Skeletal muscle satellite cell (primary cell): ENCODE results near the gene CCDC187.
"Not testable (repeated sequence)": the region's sequence is repeated elsewhere in the genome, so short reads cannot be mapped to it uniquely, and the experiment has no call there.

Experiments
- H3K27me3 ChIP-seq: 2 replicates; pipeline ENCODE4 v1.7.0; 2013; ENCODE audit warnings: low read length; ENCODE audit not compliant: control insufficient read depth, insufficient read depth
- H3K36me3 ChIP-seq: 2 replicates; pipeline ENCODE4 v1.7.0; 2013; ENCODE audit warnings: mild to moderate bottlenecking, control low read depth, low read length; ENCODE audit not compliant: insufficient read depth
- H3K4me1 ChIP-seq: 2 replicates; pipeline ENCODE4 v1.7.0; 2013; ENCODE audit warnings: low read length; ENCODE audit not compliant: control insufficient read depth, insufficient read depth
- H3K4me2 ChIP-seq: 2 replicates; pipeline ENCODE4 v1.7.0; 2013; ENCODE audit warnings: mild to moderate bottlenecking, low read length
- H3K4me3 ChIP-seq: 2 replicates; pipeline ENCODE4 v1.7.0; 2013; ENCODE audit warnings: low read length
- H3K9ac ChIP-seq: 2 replicates; pipeline ENCODE4 v1.7.0; 2013; ENCODE audit warnings: mild to moderate bottlenecking, low read depth, low read length, moderate library complexity
- H3K9me3 ChIP-seq: replicated peaks from 2 replicates; pipeline ENCODE4 v1.7.0; 2013; ENCODE audit warnings: mild to moderate bottlenecking, control low read depth, low read length

CCDC187 gene

DNA sequence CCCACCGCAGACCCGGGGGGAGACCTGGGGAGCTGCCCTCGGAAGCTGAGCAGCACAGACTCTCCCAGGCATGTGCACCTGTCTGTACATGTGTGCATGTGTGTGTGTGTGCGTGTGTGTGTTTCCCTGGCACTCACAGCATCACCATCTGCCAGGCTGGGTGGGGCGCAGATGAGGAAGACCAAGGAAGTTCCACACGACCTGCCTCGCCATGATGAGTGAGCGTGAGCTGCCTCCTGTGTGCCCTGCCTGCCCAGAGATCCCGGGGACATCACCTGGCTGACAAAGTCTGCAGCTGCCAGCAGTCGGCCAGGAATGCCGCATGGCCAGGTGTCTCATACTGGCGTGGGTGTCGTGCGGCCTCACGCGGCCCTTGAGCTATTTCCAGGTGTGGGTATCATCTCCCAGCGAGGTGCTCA lies 19.5 kb upstream of the CCDC187 start:
- Histone ChIP-seq H3K9ac (no peak overlapping the region), H3K27me3 (no peaks in the 10 kb centered on the region), H3K4me3 (no peak overlapping the region)

DNA sequence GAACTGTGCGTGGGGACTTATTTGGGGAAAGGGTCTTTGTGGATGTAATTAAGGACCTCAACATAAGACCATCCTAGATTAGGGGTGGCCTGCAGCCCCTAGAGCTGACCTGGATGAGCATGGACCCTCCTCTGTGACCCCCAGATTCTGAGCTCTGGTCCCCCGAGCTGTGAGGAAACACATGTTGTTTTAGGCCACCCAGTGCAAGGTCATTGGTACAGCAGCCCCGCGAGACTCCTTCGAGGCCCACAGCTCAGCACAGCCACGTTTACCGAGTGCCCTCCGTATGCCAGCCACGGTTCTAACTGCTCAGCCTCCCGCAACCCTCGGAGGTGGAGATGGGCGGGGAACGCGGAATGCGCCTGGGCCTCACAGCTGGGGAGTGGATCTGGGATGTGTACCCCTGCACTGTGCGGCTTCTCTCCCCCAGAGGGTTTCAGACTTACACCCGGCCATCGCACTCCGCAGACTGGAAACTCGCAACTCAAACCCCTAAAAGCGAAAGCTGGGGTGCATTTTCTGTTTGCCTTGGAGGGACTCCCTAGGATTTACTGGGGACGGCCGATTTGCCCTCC lies 18.9 kb upstream of the CCDC187 start:
- Histone ChIP-seq H3K4me2 (no peak overlapping the region), H3K9me3 (no peaks in the 10 kb centered on the region), H3K36me3 (no peaks in the 10 kb centered on the region), H3K4me3 (no peak overlapping the region), H3K27me3 (no peaks in the 10 kb centered on the region), H3K4me1 (peaks cover 18% of the 10 kb centered on the region), H3K9ac (no peak overlapping the region)

More for the DNA sequence above, 19.5 kb upstream of the CCDC187 start:
- Histone ChIP-seq H3K36me3 (no peaks in the 10 kb centered on the region), H3K9me3 (no peaks in the 10 kb centered on the region), H3K4me2 (no peak overlapping the region), H3K4me1 (peaks cover 18% of the 10 kb centered on the region)

DNA sequence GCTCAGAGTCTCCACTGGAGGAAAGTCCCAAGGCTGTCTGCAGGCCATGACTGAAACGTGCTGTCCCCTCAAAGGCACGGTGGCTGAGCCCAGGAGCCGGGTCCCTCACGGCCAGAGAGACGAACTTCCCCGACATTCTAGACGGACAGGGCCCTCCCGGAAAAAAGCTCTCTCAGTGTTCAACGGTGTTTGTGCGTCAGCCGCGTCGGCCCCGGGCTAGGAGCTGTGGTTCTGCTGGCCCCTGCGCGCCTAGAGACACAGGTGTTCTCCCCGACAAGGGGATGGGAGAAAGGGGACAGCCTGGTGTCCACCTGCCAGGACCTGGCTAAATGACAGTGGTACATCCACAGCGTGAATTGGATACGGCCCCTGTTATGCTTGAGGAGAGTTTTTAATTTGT lies 17.7 kb upstream of the CCDC187 start:
- Histone ChIP-seq H3K4me2 (no peak overlapping the region), H3K9me3 (no peaks in the 10 kb centered on the region), H3K9ac (no peak overlapping the region), H3K36me3 (no peaks in the 10 kb centered on the region), H3K4me3 (no peak overlapping the region), H3K4me1 (peaks cover 13% of the 10 kb centered on the region), H3K27me3 (no peaks in the 10 kb centered on the region)

DNA sequence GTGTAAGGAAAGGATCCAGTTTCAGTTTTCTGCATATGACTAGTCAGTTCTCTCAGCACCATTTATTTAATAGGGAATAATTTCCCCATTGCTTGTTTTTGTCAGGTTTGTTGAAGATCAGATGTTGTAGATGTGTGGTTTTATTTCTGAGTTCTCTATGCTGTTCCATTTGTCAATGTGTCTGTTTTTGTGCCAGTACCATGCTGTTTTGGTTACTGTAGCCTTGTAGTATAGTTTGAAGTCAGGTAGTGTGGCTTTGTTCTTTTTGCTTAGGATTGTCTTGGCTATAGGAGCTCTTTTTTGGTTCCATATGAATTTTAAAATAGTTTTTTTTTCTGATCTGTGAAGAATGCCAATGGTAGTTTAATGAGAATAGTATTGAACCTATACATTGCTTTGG lies 17.1 kb upstream of the CCDC187 start:
- H3K9ac ChIP-seq, H3K4me3 ChIP-seq, H3K4me2 ChIP-seq, H3K4me1 ChIP-seq, H3K9me3 ChIP-seq, H3K36me3 ChIP-seq, H3K27me3 ChIP-seq: not testable (repeated sequence)

DNA sequence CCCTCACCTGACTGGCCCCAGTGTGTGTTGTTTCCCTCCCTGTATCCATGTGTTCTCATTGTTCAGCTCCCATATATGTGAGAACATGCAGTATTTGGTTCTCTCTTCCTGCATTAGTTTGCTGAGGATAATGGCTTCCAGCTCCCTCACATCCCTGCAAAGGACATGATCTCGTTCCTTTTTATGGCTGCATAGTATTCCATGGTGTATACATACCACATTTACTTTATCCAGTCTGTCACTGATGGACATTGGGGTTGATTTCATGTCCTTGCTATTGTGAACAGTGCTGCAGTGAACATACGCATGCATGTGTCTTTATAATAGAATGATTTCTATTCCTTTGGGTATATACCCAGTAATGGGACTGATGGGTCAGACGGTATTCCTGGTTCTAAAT lies 16.1 kb upstream of the CCDC187 start:
- not testable (repeated sequence) for H3K4me2 ChIP-seq, H3K27me3 ChIP-seq, H3K4me3 ChIP-seq, H3K9ac ChIP-seq, H3K36me3 ChIP-seq, H3K4me1 ChIP-seq
- H3K9me3 ChIP-seq: peaks cover 13% of the 10 kb centered on the region

DNA sequence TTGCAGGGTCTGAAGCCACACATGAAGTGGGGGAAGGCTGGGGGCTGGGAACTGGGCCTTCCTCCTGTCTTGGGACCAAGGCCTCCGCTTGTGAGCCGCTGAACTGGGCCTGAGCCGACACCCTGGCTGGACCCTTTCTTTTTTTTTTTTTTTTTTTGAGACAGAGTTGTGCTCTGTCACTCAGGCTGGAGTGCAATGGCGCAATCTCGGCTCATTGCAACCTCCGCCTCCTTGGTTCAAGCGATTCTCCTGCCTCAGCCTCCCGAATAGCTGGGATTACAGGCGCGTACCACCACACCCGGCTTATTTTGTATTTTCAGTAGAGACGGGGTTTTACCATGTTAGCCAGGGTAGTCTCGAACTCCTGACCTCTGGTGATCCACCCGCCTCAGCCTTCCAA lies 15.3 kb upstream of the CCDC187 start:
- not testable (repeated sequence) for H3K4me3 ChIP-seq, H3K27me3 ChIP-seq, H3K4me1 ChIP-seq, H3K9ac ChIP-seq, H3K4me2 ChIP-seq, H3K36me3 ChIP-seq
- H3K9me3 ChIP-seq: peaks cover 15% of the 10 kb centered on the region

DNA sequence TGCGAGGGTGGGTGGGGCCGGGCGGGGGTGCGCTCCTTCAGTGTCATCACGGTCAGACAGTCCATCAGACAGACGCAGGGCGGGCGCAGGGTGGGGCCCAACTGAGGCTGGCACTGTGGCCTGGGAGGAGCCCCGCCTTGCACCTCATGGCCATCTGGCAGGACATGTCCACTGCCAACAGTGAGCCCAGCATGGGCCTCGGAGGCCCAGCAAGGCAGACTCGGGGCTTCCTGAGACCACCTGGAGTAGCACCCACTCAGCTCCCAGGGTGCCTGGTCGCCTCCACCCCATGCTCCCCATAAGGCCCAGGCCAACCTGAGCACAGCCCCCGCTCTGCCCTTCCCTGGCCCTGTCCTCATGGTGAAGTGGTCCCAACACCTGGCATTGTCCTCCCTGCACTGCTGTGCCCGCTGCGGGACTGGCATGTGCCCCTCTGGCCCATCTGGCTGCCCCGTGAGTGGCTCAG lies 14.9 kb upstream of the CCDC187 start:
- peaks cover 15% of the 10 kb centered on the region for H3K9me3 ChIP-seq
- H3K36me3 ChIP-seq: no peaks in the 10 kb centered on the region
- H3K4me3 ChIP-seq: no peak overlapping the region
- H3K4me2 ChIP-seq: no peak overlapping the region
- no peaks in the 10 kb centered on the region for H3K27me3 ChIP-seq
- no peaks in the 10 kb centered on the region for H3K4me1 ChIP-seq
- no peak overlapping the region for H3K9ac ChIP-seq

DNA sequence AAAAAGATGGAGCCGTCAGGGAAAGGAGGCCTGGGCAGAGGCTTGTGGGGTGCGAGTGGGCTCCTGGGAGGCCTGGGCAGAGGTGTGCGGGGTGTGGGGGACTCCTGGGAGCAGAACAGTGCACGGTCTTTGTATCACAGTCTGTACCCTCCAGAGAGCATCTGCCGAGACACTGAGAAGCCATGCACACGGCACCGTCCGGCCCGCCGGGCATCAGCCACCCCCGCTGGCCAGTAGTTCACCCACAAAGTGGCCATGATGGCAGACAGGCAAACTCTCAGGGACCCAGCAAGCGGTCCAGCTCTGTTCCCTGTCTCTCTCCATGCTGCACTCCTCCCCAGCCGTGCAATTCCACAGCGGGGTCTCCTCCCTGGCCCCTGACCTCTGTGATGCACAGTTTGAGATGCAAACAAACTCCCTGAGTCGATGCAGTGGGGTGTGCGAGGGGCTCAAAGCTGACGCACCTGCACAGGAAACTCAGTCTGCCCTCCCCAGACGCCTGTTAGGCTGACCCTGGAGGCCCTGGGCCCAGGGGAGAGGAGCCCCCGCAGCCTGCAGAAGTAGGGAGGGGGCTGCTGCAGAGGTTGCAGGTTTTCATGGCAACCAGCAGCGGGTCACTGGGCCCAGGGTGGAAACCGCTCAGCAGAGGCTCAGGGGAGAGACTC lies 14.3 kb upstream of the CCDC187 start:
- no peak overlapping the region for H3K4me3 ChIP-seq
- peaks cover 15% of the 10 kb centered on the region for H3K9me3 ChIP-seq
- H3K4me1 ChIP-seq: no peaks in the 10 kb centered on the region
- no peak overlapping the region for H3K4me2 ChIP-seq
- H3K36me3 ChIP-seq: no peaks in the 10 kb centered on the region
- H3K27me3 ChIP-seq: no peaks in the 10 kb centered on the region
- no peak overlapping the region for H3K9ac ChIP-seq

DNA sequence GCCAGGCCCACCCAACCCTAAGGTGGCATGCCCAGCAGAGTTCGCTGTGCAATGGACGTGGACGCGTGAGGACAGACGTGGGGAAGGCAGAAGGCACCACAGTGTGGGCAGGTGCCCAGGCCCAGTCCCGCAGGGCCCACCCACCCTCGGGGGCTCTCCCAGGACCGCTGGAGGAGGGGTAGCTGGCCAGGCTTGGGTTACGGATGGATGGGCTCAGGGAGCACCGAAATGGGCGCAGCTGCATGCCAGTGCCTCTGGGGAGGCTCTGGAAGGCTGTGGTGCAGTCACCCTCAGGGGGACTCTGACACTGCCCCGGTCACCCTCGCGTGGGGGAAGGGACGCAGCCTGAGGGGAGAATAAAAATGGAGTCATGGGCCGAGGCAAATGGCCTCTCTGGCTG lies 13.8 kb upstream of the CCDC187 start:
- H3K9me3 ChIP-seq: peaks cover 15% of the 10 kb centered on the region
- H3K4me2 ChIP-seq: no peak overlapping the region
- H3K9ac ChIP-seq: no peak overlapping the region
- no peaks in the 10 kb centered on the region for H3K27me3 ChIP-seq
- H3K4me3 ChIP-seq: no peak overlapping the region
- H3K36me3 ChIP-seq: no peaks in the 10 kb centered on the region
- H3K4me1 ChIP-seq: no peaks in the 10 kb centered on the region

DNA sequence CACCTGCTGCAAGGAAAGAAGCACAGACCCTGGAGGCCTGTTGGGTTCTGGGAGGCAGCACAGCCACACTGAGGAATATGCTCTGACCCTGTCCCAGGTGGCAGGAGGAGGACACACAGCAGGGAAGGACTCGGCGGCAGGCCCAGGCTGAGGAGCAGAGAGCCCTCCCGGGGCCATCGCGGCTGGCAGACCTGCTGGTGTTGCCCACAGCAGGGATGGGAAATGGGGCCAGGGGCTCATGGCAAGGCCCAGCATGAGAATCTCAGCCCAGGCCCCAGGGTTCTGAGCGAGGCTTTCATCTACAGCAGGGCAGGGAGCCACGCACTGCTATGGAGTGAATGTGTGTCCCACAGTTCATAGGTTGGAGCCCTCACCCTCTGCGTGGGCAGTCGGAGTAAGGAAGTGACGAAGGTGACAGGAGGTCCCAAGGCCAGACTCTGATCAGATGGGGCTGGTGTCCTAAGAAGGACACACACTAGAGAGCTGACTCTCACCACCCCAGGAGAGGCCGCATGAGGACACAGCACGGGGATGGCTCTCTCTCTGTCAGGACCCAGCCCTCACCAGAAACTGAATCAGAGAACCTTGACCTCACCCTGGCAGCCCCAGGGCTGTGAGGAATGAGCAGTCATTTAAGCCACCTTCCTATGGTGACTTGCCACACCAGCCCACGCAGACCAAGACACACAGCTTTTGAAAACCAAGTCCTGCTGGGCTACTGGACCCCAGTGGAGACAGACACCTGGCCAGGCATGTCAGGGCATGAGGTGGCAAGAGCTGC lies 13.2 kb upstream of the CCDC187 start:
- Histone ChIP-seq H3K4me3 (no peak overlapping the region), H3K4me2 (no peak overlapping the region), H3K9ac (no peak overlapping the region), H3K9me3 (peaks cover 15% of the 10 kb centered on the region), H3K36me3 (no peaks in the 10 kb centered on the region), H3K27me3 (no peaks in the 10 kb centered on the region), H3K4me1 (no peaks in the 10 kb centered on the region)

DNA sequence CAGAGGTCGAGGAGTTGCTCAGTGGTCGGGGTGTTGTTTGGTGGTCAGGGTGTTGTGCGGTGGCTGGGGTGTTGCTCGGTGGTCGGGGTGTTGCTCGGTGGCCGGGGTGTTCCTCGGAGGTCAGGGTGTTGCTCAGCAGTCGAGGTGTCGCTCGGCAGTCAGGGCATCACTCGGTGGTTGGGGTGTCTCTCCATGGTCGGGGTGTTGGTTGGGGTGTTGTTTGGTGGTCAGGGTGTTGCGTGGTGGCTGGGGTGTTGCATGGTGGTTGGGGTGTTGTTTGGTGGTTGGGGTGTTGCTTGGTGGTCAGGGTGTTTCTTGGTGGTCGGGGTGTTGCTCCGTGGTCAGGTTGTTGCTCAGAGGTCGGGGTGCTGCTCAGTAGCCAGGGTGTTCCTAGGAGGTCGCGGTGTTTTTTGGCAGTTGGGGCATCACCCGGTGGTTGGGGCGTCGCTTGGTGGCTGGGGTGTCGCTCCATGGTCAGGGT lies 12.4 kb upstream of the CCDC187 start:
- H3K9me3 ChIP-seq: peaks cover 15% of the 10 kb centered on the region
- no peak overlapping the region for H3K9ac ChIP-seq
- H3K27me3 ChIP-seq: no peaks in the 10 kb centered on the region
- no peaks in the 10 kb centered on the region for H3K36me3 ChIP-seq
- H3K4me3 ChIP-seq: no peak overlapping the region
- no peak overlapping the region for H3K4me2 ChIP-seq
- H3K4me1 ChIP-seq: no peaks in the 10 kb centered on the region
